T-cell (primary cell): ENCODE data around the gene TBC1D4. TPM values are rescaled to one million over a fixed set of nuclear protein-coding genes. Genes with fewer than 3 reads are reported as not detected.

Experiments used
- ATAC-seq, 4 experiments: fragments of 200-7000 bp in 3 of 4; fragments of 150-1000 bp in 1 of 4; cut with Tn5 transposase; replicated peaks in 1 of 4; 1 replicate in 3 of 4; 2 replicates in 1 of 4; pipeline ENCODE4 v1.10.0; 2021; ENCODE audit warnings: moderate library complexity in 3 of 4, mild to moderate bottlenecking in 2 of 4, moderate number of reproducible peaks in 1 of 4
- CTCF ChIA-PET, 2 donors: fragments of 300-600 bp; sonication (Branson Sonifier 250); formaldehyde crosslinking; loops; one replicate each; lab custom pipeline; 2022; ENCODE audit warnings: antibody characterized with exemption in 2 of 2; lab: Charles Lee
- POLR2A ChIA-PET, 2 donors: fragments of 300-600 bp; sonication (Branson Sonifier 250); formaldehyde crosslinking; loops; one replicate each; lab custom pipeline; 2022; ENCODE audit warnings: antibody characterized with exemption in 2 of 2; lab: Charles Lee
- DNase-seq, 35 experiments: peaks; one replicate each; pipeline versions ENCODE4 v3.0.0 to v3.0.0-alpha.2; 2013 to 2023
- H3K27ac ChIP-seq: one replicate; pipeline ENCODE4 v1.5.1; 2013; ENCODE audit warnings: low read length
- H3K27me3 ChIP-seq, 2 experiments: replicated peaks in 1 of 2; 1 replicate in 1 of 2; 2 replicates in 1 of 2; pipeline versions ENCODE4 v1.6.1 to v1.7.0; 2013; ENCODE audit warnings: low read length in 1 of 2, mixed read lengths in 1 of 2; ENCODE audit not compliant: control insufficient read depth in 2 of 2, insufficient read depth in 2 of 2; ENCODE audit errors: extremely low read depth in 1 of 2
- H3K36me3 ChIP-seq, 2 donors: 1 replicate in 1 of 2; 2 replicates in 1 of 2; pipeline versions ENCODE4 v1.6.1 to v1.7.0; 2013; ENCODE audit warnings: low read length in 1 of 2; ENCODE audit not compliant: control insufficient read depth in 2 of 2, insufficient read depth in 1 of 2; ENCODE audit errors: extremely low read depth in 1 of 2
- H3K4me1 ChIP-seq, 2 experiments: 1 replicate in 1 of 2; 2 replicates in 1 of 2; pipeline versions ENCODE4 v1.6.1 to v1.7.0; 2013; ENCODE audit warnings: low read length in 2 of 2, mixed read lengths in 1 of 2; ENCODE audit not compliant: insufficient read depth in 2 of 2, control insufficient read depth in 1 of 2; ENCODE audit errors: extremely low read depth in 1 of 2
- H3K4me3 ChIP-seq, 2 donors: 1 replicate in 1 of 2; 2 replicates in 1 of 2; pipeline versions ENCODE4 v1.5.1 to v1.7.0; 2013; ENCODE audit warnings: mild to moderate bottlenecking in 2 of 2, low read length in 1 of 2, moderate library complexity in 1 of 2; ENCODE audit not compliant: control insufficient read depth in 1 of 2; ENCODE audit errors: extremely low read depth in 1 of 2
- H3K9me3 ChIP-seq: 2 replicates; pipeline ENCODE4 v1.7.0; 2013
- H3K27ac Mint-ChIP-seq, 2 donors: one replicate each; pipeline ENCODE4 v1.8.0; 2020 to 2021; ENCODE audit warnings: mild to moderate bottlenecking in 2 of 2, mixed read lengths in 2 of 2
- H3K27me3 Mint-ChIP-seq, 2 donors: one replicate each; pipeline ENCODE4 v1.8.0; 2021 to 2022; ENCODE audit warnings: mixed read lengths in 2 of 2
- H3K36me3 Mint-ChIP-seq: one replicate; pipeline ENCODE4 v1.8.0; 2021; ENCODE audit warnings: mixed read lengths
- H3K4me1 Mint-ChIP-seq, 3 donors: one replicate each; pipeline ENCODE4 v1.8.0; 2020 to 2022; ENCODE audit warnings: mixed read lengths in 3 of 3, mild to moderate bottlenecking in 1 of 3
- H3K4me3 Mint-ChIP-seq, 3 donors: one replicate each; pipeline ENCODE4 v1.8.0; 2020 to 2022; ENCODE audit warnings: mild to moderate bottlenecking in 3 of 3, mixed read lengths in 3 of 3, moderate library complexity in 3 of 3
- H3K9me3 Mint-ChIP-seq, 3 donors: one replicate each; pipeline ENCODE4 v1.8.0; 2020 to 2022; ENCODE audit warnings: mixed read lengths in 3 of 3
- WGBS: methylation state at CpG from one replicate; pipeline ENCODE4 v1.1.5; 2013; ENCODE audit warnings: missing lambda C conversion rate; ENCODE audit not compliant: insufficient coverage; 5-methylcytosine and 5-hydroxymethylcytosine counted together
- total RNA-seq, 35 experiments: library from RNA in 6 of 35; stranded (reverse) in 6 of 35; fragments of 120-200 nt in 1 of 35; gene quantifications; one replicate each; pipeline versions ENCODE4 v1.2.1 to v1.2.4 and lab custom pipeline; 2013 to 2026

TBC1D4 gene
- total RNA-seq, 5 donors from 2014 or later (not counting 1 experiment from before 2014, with no cell fraction given): 45.7 to 67.9 (median 56.8) TPM

DNA sequence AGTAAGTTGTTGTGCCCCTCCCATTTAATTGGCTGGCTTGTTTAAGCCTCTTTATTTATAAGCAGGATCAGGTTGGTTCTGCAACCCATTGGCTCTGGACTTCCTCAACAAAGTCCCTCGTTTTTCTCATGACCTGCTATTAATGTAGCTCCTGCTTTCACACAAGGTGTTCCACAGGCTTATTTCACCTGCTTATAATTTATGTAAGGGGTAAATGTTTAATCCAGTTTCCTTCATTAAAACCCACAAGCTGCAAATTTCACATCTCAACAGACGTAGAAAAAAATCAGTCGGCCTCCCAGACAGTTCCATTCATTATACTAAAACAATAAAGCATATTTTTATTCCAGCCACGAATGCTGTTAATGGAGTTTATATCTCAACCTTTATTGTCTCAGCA, 86.1 kb downstream of the TBC1D4 start:
- no peak overlapping the region for H3K4me3 ChIP-seq
- H3K36me3 Mint-ChIP-seq: no peaks in the 10 kb centered on the region
- no peaks in the 10 kb centered on the region for H3K9me3 ChIP-seq
- no peak for ATAC-seq
- H3K27ac ChIP-seq: no peak overlapping the region
- H3K4me1 ChIP-seq: no peaks in the 10 kb centered on the region
- no peaks in the 10 kb centered on the region for H3K36me3 ChIP-seq
- no peak for DNase-seq
- no peak overlapping the region for H3K27ac Mint-ChIP-seq
- no peak overlapping the region for H3K4me3 Mint-ChIP-seq
- CTCF ChIA-PET: no interaction called here
- peaks cover 0 to 6% of the 10 kb centered on the region in 2 donors for H3K27me3 Mint-ChIP-seq
- peaks cover 0 to 6% (median 3%) of the 10 kb centered on the region in 3 donors for H3K9me3 Mint-ChIP-seq
- no peaks in the 10 kb centered on the region for H3K27me3 ChIP-seq
- POLR2A ChIA-PET: no interaction called here
- WGBS: 100% methylated on average over 2 of the region's 4 CpGs
- no peaks in the 10 kb centered on the region for H3K4me1 Mint-ChIP-seq

- CTCF ChIA-PET: interaction anchor here in 1 of 2 donors (0.6 kb wide), 1 partner anchor 1212 kb away, joined by 4 read pairs; no protein-coding TSS in a partner anchor
- H3K36me3 Mint-ChIP-seq: no peaks in the 10 kb centered on the region
- no peaks in the 10 kb centered on the region for H3K9me3 ChIP-seq
- no peak overlapping the region for H3K4me3 ChIP-seq
- POLR2A ChIA-PET: no interaction called here
- H3K4me1 Mint-ChIP-seq: no peaks in the 10 kb centered on the region
- H3K36me3 ChIP-seq: no peaks in the 10 kb centered on the region
- no peak for ATAC-seq
- no peaks in the 10 kb centered on the region for H3K4me1 ChIP-seq
- peaks cover 0 to 3% of the 10 kb centered on the region in 2 donors for H3K27me3 Mint-ChIP-seq
- H3K27ac ChIP-seq: no peak overlapping the region
- H3K27me3 ChIP-seq: no peaks in the 10 kb centered on the region
- no CpG with 5 or more reads among the region's 5 CpGs for WGBS
- DNase-seq: peak in 1 of 35 experiments; percentile 11
- peaks cover 0 to 6% (median 3%) of the 10 kb centered on the region in 3 donors for H3K9me3 Mint-ChIP-seq
- no peak overlapping the region for H3K27ac Mint-ChIP-seq
- H3K4me3 Mint-ChIP-seq: no peak overlapping the region
Observed at GRCh38 chr13:75395066-75395465, 86.9 kb downstream of the TBC1D4 start.

GRCh38 chr13:75393839-75394520, 88.0 kb downstream of the TBC1D4 start:
- peaks cover 0 to 6% (median 3%) of the 10 kb centered on the region in 3 donors for H3K9me3 Mint-ChIP-seq
- CTCF ChIA-PET: interaction anchor here in 1 of 2 donors (0.7 kb wide), 1 partner anchor 1639 kb away, joined by 4 read pairs; no protein-coding TSS in a partner anchor
- POLR2A ChIA-PET: no interaction called here
- no peaks in the 10 kb centered on the region for H3K4me1 ChIP-seq
- no peaks in the 10 kb centered on the region for H3K27me3 ChIP-seq
- no peaks in the 10 kb centered on the region for H3K4me1 Mint-ChIP-seq
- no peak overlapping the region for H3K27ac Mint-ChIP-seq
- DNase-seq: no peak
- H3K9me3 ChIP-seq: no peaks in the 10 kb centered on the region
- no peak overlapping the region for H3K4me3 Mint-ChIP-seq
- no peak for ATAC-seq
- H3K27ac ChIP-seq: no peak overlapping the region
- WGBS: no CpG with 5 or more reads among the region's 5 CpGs
- H3K36me3 ChIP-seq: no peaks in the 10 kb centered on the region
- H3K4me3 ChIP-seq: no peak overlapping the region
- no peaks in the 10 kb centered on the region for H3K27me3 Mint-ChIP-seq
- no peaks in the 10 kb centered on the region for H3K36me3 Mint-ChIP-seq

DNA sequence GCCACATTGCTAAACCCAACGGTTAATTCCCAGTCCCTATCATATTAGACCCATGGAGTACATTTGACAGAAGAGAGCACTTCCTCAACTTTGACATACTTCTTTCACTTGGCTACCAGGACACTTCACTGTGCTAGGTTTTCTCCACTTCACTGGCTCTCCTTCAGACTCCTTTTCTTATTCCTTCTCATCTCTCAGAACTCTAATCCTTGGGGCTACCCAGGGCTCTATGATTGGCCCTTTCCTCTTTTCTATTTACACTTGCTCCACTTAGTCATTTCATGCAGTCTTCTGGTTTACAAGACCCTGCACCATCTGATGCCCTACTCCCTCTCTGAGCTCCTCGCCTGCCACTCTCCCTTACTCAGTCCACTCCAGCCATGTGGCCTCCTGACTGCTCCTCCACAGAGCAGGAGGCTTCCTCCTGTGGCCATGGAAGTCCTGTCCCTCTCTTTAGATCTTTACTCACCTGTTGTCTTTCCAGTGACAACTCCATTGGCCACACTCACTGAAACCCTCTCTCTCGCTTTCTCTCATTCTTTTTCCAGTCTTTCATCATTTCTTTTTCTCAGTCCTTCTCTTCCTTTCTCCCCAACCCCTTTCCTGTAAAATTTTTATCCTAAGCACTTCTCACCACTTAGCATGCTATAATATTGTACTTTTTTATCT, 90.4 kb downstream of the TBC1D4 start:
- Histone ChIP-seq H3K4me1 (no peaks in the 10 kb centered on the region), H3K9me3 (no peaks in the 10 kb centered on the region), H3K36me3 (no peaks in the 10 kb centered on the region), H3K27ac (no peak overlapping the region), H3K27me3 (no peaks in the 10 kb centered on the region), H3K4me3 (no peak overlapping the region)
- Mint-ChIP-seq H3K36me3 (no peaks in the 10 kb centered on the region), H3K27me3 (no peaks in the 10 kb centered on the region), H3K4me3 (no peak overlapping the region), H3K27ac (no peak overlapping the region), H3K9me3 (no peaks in the 10 kb centered on the region), H3K4me1 (no peaks in the 10 kb centered on the region)
- 84% methylated on average over 3 of the region's 3 CpGs for WGBS
- ATAC-seq (no peak), DNase-seq (no peak)
- CTCF ChIA-PET: no interaction called here
- POLR2A ChIA-PET: no interaction called here

GRCh38 chr13:75390229-75390628, 91.7 kb downstream of the TBC1D4 start:
- DNase-seq: no peak
- peaks cover 0 to under 1% (median 0%) of the 10 kb centered on the region in 3 donors for H3K4me1 Mint-ChIP-seq
- CTCF ChIA-PET: interaction anchor here in 1 of 2 donors (0.6 kb wide), 1 partner anchor 1172 kb away, joined by 3 read pairs; no protein-coding TSS in a partner anchor

GRCh38 chr13:75385708-75386083, 96.3 kb downstream of the TBC1D4 start:
- H3K27me3 ChIP-seq: no peaks in the 10 kb centered on the region
- Mint-ChIP-seq H3K27me3 (no peaks in the 10 kb centered on the region), H3K36me3 (no peaks in the 10 kb centered on the region), H3K9me3 (no peaks in the 10 kb centered on the region), H3K27ac (no peak overlapping the region), H3K4me3 (no peak overlapping the region), H3K4me1 (peaks cover 0 to 3% (median 0%) of the 10 kb centered on the region in 3 donors)
- ChIA-PET POLR2A (no interaction called here), CTCF (interaction anchor here in 1 of 2 donors (0.6 kb wide), 1 partner anchor 10 kb away, joined by 3 read pairs; no protein-coding TSS in a partner anchor)
- no peak overlapping the region for H3K27ac ChIP-seq
- DNase-seq: no peak
- no CpG with 5 or more reads among the region's 1 CpG for WGBS
- H3K9me3 ChIP-seq: no peaks in the 10 kb centered on the region
- ATAC-seq: no peak
- H3K4me3 ChIP-seq: no peak overlapping the region
- H3K4me1 ChIP-seq: no peaks in the 10 kb centered on the region
- no peaks in the 10 kb centered on the region for H3K36me3 ChIP-seq

More at GRCh38 chr13:75390229-75390628, 91.7 kb downstream of the TBC1D4 start:
- H3K4me3 Mint-ChIP-seq: no peak overlapping the region
- ATAC-seq: no peak
- no peaks in the 10 kb centered on the region for H3K9me3 Mint-ChIP-seq
- Histone ChIP-seq H3K9me3 (no peaks in the 10 kb centered on the region), H3K27me3 (no peaks in the 10 kb centered on the region), H3K4me3 (no peak overlapping the region), H3K27ac (no peak overlapping the region), H3K4me1 (no peaks in the 10 kb centered on the region), H3K36me3 (no peaks in the 10 kb centered on the region)
- no CpG with 5 or more reads among the region's 5 CpGs for WGBS
- no peak overlapping the region for H3K27ac Mint-ChIP-seq
- no peaks in the 10 kb centered on the region for H3K27me3 Mint-ChIP-seq
- POLR2A ChIA-PET: no interaction called here
- no peaks in the 10 kb centered on the region for H3K36me3 Mint-ChIP-seq
